ENCODE measurements around the gene ATP5PO.

ATP5PO gene

GRCh38 chr21:33937146-33937545 is 21.5 kb upstream of the ATP5PO start:
- Histone ChIP-seq H3K9me3 (replicated peaks; ENCODE audit: insufficient read depth, low read length) (no peaks in the 10 kb centered on the region), H3F3A (ENCODE audit: insufficient read depth, low read length) (no peaks in the 10 kb centered on the region), H3K79me2 (ENCODE audit: low read length) (no peaks in the 10 kb centered on the region), H3K27me3 (replicated peaks; ENCODE audit: insufficient read depth, low read length) (no peaks in the 10 kb centered on the region), H3K4me1 (ENCODE audit: low read length) (no peaks in the 10 kb centered on the region), H3K9ac (ENCODE audit: low read length) (no peak overlapping the region), H3K4me3 (ENCODE audit: low read length) (no peak overlapping the region), H4K20me1 (ENCODE audit: insufficient read depth, low read length) (no peaks in the 10 kb centered on the region), H3K4me2 (ENCODE audit: low read depth, low read length) (no peak overlapping the region), H3K36me3 (replicated peaks; ENCODE audit: insufficient read depth, low read length) (no peaks in the 10 kb centered on the region), H3K9me2 (replicated peaks; ENCODE audit: insufficient read depth, low read length) (no peaks in the 10 kb centered on the region), H2AFZ (ENCODE audit: low read length) (no peak overlapping the region), H3K27ac (ENCODE audit: low read length) (no peak overlapping the region)
- no peak for TF ChIP-seq EZH2phosphoT487 (IDR thresholded peaks at IDR 0.05; ENCODE audit: low read length)
- TF ChIP-seq, protein P1, sequence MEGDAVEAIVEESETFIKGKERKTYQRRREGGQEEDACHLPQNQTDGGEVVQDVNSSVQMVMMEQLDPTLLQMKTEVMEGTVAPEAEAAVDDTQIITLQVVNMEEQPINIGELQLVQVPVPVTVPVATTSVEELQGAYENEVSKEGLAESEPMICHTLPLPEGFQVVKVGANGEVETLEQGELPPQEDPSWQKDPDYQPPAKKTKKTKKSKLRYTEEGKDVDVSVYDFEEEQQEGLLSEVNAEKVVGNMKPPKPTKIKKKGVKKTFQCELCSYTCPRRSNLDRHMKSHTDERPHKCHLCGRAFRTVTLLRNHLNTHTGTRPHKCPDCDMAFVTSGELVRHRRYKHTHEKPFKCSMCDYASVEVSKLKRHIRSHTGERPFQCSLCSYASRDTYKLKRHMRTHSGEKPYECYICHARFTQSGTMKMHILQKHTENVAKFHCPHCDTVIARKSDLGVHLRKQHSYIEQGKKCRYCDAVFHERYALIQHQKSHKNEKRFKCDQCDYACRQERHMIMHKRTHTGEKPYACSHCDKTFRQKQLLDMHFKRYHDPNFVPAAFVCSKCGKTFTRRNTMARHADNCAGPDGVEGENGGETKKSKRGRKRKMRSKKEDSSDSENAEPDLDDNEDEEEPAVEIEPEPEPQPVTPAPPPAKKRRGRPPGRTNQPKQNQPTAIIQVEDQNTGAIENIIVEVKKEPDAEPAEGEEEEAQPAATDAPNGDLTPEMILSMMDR (IDR thresholded peaks at IDR 0.05; ENCODE audit: low read length) = no peak
- no peak for TF ChIP-seq EZH2 (optimal IDR thresholded peaks at IDR 0.05; ENCODE audit: low read depth, low read length)
- no peak for DNase-seq

GRCh38 chr21:33936301-33937038 is 20.9 kb upstream of the ATP5PO start:
- H3F3A ChIP-seq (ENCODE audit: insufficient read depth, low read length) = no peaks in the 10 kb centered on the region
- DNase-seq = no peak
- no peak overlapping the region for H2AFZ ChIP-seq (ENCODE audit: low read length)
- no peaks in the 10 kb centered on the region for H3K9me2 ChIP-seq (replicated peaks; ENCODE audit: insufficient read depth, low read length)
- no peak overlapping the region for H3K9ac ChIP-seq (ENCODE audit: low read length)
- H3K27ac ChIP-seq (ENCODE audit: low read length) = no peak overlapping the region
- no peaks in the 10 kb centered on the region for H3K79me2 ChIP-seq (ENCODE audit: low read length)
- H3K9me3 ChIP-seq (replicated peaks; ENCODE audit: insufficient read depth, low read length) = no peaks in the 10 kb centered on the region
- no peak overlapping the region for H3K4me2 ChIP-seq (ENCODE audit: low read depth, low read length)
- no peak overlapping the region for H3K4me3 ChIP-seq (ENCODE audit: low read length)
- H4K20me1 ChIP-seq (ENCODE audit: insufficient read depth, low read length) = no peaks in the 10 kb centered on the region
- H3K36me3 ChIP-seq (replicated peaks; ENCODE audit: insufficient read depth, low read length) = no peaks in the 10 kb centered on the region
- TF ChIP-seq, protein P1 (IDR thresholded peaks at IDR 0.05; ENCODE audit: low read length) = no peak
- TF ChIP-seq EZH2phosphoT487 (IDR thresholded peaks at IDR 0.05; ENCODE audit: low read length) (no peak), EZH2 (optimal IDR thresholded peaks at IDR 0.05; ENCODE audit: low read depth, low read length) (no peak)
- no peaks in the 10 kb centered on the region for H3K27me3 ChIP-seq (replicated peaks; ENCODE audit: insufficient read depth, low read length)
- no peaks in the 10 kb centered on the region for H3K4me1 ChIP-seq (ENCODE audit: low read length)

- Histone ChIP-seq H3K79me2 (ENCODE audit: low read length) (no peaks in the 10 kb centered on the region), H3K9me3 (replicated peaks; ENCODE audit: insufficient read depth, low read length) (no peaks in the 10 kb centered on the region), H3F3A (ENCODE audit: insufficient read depth, low read length) (no peaks in the 10 kb centered on the region), H3K4me3 (ENCODE audit: low read length) (no peak overlapping the region), H3K9me2 (replicated peaks; ENCODE audit: insufficient read depth, low read length) (no peaks in the 10 kb centered on the region), H3K27ac (ENCODE audit: low read length) (no peak overlapping the region), H2AFZ (ENCODE audit: low read length) (no peak overlapping the region), H3K9ac (ENCODE audit: low read length) (no peak overlapping the region), H3K36me3 (replicated peaks; ENCODE audit: insufficient read depth, low read length) (no peaks in the 10 kb centered on the region), H3K4me2 (ENCODE audit: low read depth, low read length) (no peak overlapping the region), H3K27me3 (replicated peaks; ENCODE audit: insufficient read depth, low read length) (no peaks in the 10 kb centered on the region), H4K20me1 (ENCODE audit: insufficient read depth, low read length) (no peaks in the 10 kb centered on the region), H3K4me1 (ENCODE audit: low read length) (no peaks in the 10 kb centered on the region)
- no peak for DNase-seq
- TF ChIP-seq EZH2phosphoT487 (IDR thresholded peaks at IDR 0.05; ENCODE audit: low read length) (no peak), EZH2 (optimal IDR thresholded peaks at IDR 0.05; ENCODE audit: low read depth, low read length) (no peak)
- TF ChIP-seq, protein P1 (IDR thresholded peaks at IDR 0.05; ENCODE audit: low read length) = no peak
Measured at GRCh38 chr21:33932731-33933130, 17.1 kb upstream of the ATP5PO start.
